Caki2 (cell line): Measurements from ENCODE around the gene UTS2R. TPM values are rescaled to one million over a fixed set of nuclear protein-coding genes. Genes with fewer than 3 reads are reported as not detected.
"Not testable (repeated sequence)": the region's sequence is repeated elsewhere in the genome, so short reads cannot be mapped to it uniquely, and the experiment has no call there.

Experiments
- DNase-seq: peaks from one replicate; pipeline ENCODE4 v3.0.0-alpha.2; 2015; ENCODE audit warnings: low read depth
- in situ Hi-C: cut with HindIII; loops from 2 replicates; pipeline ENCODE4 v1.10.0; 2016; ENCODE audit warnings: low sequenced_read_pairs, low pct_unique_long_range_greater_than_20kb, mixed read lengths
- total RNA-seq: library from RNA; depleted of rRNA; stranded (reverse); fragments of >200 nt; shearing (Covaris generic); gene quantifications from 2 replicates; pipeline ENCODE4 v1.2.3, GENCODE V29; 2014; ENCODE audit warnings: low replicate concordance

The UTS2R gene
- total RNA-seq, 1 experiment from 2014 or later, result not detected

DNA sequence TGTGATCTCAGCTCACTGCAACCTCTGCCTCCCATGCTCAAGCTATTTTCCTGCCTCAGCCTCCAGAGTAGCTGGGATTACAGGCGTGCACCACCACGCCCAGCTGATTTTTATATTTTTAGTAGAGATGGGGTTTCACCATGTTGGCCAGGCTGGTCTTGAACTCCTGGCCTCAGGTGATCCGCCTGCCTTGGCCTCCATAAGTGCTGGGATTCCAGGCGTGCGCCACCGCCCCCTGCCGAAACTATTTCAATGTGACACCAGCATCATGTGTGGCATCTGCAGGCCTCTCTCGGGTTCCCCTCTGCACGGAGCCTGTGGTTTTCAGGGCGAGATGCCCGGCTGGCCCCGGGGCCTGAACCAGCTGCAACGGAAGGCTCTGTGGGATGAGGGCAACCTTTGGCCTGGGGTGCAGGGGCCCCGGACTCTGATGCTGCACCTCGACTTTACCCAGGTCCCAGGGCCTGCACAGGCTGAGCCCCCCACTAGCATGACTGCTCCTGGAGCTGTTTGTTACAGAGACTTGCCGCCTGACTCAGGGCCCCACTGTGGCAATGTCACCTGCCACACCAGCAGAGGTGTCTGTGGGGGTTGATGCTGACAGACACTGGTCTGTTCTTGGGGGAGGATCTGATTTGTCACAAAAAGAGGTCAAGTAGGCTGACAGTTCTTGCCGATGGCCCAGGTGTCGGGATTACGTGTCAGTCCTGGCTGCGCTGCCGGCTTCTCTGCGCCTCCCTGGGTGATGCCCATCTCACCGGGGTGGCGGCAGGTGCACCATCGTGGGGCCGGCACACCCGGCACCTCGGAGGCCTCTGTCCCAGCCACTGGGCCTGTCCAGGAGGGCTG is 21.2 kb upstream of the UTS2R start:
- DNase-seq, result no peak
- in situ Hi-C loops, result no loop called here

DNA sequence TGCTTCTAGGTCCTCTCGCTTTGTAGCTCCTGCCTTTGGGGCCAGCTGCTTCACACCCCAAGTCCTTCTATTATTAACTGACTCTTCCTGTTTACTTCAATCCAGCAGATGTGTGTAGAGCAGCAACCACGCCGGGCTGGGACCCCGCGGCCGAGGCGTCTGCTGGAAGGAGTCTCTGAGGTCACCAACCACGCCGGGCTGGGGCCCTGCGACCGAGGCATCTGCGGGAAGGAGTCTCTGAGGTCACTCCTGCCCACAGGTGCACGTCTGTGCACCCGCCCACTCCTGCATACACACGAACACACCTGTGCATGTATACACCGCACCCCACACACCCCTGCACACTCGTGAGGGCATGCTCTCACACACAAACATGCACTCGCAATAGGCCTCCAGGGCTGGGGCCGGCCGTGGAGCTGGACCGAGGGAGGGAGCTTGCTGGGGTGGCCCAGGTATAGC is 20.3 kb upstream of the UTS2R start:
- in situ Hi-C loops, result no loop called here
- no peak for DNase-seq

DNA sequence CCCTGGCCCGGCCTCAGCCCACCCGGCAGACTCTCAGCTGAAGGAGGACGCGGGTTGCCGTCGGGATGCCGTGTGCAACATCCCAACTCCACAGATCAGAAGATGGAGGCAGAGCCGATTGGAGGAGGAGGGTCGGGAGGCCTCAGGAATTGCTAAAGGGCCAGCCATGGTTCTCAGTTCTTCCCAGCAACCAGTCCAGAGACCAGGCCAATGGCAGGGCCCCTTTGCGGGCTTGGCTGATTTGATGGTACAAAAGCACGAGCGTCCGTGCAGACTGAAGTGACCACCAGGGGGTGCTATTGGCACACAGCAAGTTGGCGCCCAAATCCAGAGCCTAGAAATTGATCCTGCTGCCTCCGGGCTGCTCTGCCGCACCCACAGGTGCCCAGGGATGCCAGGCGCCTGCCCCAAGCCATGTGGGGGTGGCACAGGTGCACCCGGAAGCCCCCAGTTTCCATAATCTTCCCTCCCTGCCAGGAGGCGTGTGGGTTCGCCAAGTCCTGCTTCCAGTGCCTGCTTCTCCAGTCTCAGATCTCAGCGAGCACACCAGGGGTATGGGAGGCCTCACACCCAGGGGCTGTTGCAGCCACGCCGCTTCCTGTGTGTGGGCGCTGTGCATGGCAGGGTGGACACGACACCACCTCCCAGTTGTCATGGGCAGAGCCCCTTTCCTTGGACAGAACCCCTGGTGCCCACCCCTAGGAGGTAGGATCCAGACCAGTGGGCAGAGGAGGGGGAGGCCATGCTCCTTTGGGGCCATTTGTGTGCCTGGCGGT is 19.7 kb upstream of the UTS2R start:
- in situ Hi-C loops, result no loop called here
- peak; percentile 70 for DNase-seq

DNA sequence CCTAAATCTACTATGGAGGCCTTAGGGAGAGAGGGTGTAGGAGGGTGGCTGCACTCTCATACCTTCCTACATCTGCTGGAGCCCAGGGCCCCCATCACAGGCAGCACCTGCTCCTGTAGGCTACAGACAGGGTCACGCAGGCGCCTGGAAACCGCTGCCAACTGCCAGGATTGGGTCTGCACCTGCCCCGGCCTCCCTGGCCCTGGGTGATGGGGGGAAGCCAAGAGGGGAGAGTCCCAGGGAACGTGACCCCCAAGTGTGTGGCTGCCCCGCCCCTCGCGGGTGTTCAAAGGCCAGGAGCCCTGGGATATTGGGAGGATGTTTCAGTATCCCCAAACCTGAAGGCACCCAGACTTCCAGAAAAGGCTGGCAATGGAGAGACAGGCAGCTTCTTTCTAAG is 18.1 kb upstream of the UTS2R start:
- DNase-seq, result no peak
- in situ Hi-C loops, result no loop called here

DNA sequence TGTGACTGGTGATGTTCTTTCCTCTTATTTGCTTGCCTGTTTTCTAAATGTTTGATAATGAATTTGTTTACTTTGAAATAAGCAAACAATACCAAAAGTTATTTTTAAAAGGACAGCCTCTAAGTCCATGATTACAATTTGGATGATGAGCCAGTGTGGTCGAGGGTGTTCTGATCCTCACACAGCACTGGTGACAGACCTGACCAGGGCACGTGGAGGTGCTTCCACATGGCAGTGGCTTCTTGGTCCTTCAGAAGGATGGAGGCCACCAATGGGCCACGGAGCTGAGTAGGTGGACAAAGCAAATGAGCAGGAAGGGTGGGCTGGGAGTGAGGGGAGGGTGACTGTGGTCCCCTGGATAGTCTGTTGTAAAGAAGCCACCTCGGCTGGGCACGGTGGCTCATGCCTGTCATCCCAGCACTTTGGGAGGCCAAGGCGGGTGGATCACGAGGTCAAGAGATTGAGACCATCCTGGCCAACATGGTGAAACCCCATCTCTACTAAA is 16.7 kb upstream of the UTS2R start:
- in situ Hi-C loops, result no loop called here

DNA sequence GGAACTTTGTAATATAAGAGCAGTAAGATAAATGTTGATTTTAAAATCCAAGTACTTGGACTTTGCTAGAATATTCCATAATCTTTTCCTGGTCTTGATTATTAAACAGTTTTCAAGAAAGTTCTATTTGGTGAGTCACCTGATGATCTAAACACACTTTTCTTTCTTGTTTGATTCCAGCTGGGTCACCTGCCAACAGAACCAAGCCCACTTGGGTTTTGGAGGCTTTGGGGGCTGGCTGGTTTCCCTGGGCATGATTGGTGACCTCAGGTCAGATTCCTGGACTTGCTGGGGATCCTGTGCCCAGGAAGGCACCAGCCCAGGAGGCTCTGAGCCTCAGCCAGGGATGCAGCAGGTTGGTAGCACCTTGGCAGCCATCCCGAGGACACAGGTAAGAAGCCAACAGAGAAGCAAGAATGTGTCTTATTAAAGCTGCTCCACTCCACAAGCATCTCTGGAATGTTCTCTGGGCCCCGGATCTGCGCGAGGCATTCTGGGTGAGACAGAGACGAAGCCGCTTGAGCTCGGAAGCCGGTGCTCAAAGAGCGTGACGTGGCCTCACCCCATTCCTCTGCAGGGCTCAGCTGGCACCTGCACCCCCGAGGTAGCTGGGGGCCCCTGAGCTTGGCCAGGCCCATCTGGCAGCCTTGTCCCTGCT is 15.7 kb upstream of the UTS2R start:
- in situ Hi-C loops, result no loop called here
- DNase-seq, result no peak

More for the DNA sequence above, 16.7 kb upstream of the UTS2R start:
- no peak for DNase-seq

DNA sequence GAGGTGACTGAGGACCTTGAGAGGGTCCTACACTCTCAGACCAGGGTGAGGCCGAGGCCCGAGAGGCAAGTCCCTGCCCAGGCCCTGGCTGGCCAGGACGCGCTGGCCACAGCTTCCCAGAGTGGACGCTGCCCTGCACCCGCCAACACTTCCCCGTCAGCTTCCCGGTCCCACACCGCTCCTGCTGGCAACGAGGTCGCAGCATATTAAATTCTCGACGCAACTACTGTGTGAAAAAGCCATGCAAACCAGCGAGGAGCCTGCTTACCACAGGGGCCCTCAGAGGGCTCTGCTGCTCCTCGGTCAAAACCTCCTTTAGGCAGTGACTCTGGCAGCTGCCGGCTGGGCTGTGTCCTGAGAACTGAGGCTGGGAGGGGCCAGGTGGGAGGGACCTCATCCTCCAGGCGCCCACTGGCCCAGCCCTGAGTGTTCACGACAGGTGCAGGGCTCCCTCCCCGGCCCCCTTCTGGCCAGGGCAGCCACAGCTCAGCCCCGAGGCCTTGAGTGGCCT is 14.7 kb upstream of the UTS2R start:
- in situ Hi-C loops, result no loop called here
- no peak for DNase-seq

DNA sequence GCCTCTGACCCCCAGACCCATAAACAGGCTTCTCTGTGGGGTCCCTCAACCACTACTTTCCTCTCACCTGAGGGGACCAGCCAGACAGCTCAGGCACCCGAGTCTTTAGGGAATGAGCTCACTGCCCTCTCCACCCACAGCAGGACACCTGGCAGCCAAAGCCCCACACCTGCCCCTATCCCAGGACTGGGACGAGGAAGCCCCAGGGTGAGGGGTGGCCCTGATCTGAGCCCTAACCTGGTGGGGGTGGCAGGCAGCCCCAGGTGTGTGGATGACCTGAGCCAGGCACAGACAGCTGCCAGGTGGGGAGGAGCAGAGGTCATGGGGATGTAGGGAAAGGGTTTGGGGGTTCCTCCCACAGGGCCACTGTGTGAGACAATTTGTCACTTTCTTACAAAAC is 14.2 kb upstream of the UTS2R start:
- no peak for DNase-seq
- in situ Hi-C loops, result no loop called here

DNA sequence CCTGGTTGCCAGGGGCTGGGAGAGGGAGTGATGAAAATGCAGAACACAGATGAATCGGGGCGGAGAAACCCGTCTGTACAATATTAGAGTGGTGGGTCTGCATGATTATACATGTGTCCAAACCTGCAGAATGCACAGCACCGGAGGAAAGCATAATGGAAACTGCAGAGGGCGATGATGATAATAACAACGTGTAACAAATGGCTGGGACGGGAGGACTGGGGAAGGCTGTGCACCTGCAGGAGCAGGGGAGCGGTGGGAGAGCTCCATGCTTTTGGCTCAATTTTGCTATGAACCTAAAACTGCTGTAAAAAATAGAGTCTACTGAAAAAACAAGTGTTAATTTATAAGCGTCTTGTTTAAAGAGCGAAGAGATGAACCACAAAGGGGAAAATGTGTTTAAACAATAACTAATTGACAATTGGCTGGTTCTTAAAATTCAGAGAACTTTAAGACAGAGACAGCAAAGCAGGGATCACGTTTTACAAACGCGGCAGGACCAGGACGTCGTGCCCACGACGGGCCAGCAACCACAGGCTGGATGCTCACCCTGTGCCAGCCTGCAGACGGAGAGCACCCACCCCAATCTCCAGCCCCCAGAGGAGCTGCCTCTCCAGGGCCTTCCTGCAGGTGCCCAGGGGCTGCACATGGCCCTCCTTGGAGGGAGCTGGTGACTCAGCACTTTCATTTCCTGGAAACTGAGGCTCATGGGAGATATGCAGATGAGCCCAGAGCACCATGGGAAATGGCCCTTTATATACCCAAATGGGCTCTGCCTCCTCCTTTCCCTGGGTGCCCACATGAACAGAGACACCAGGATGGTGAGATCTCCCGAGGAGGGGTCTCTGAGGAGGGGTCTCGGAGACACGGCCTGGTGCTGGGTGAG is 12.9 kb upstream of the UTS2R start, which contains the start of gene TEX19:
Gene TEX19 (plus strand): TSS at position 783 of the 886 bp plus-strand sequence. CDS start 2,904 bp downstream, outside the sequence.
- no peak for DNase-seq
- in situ Hi-C loops, result no loop called here

DNA sequence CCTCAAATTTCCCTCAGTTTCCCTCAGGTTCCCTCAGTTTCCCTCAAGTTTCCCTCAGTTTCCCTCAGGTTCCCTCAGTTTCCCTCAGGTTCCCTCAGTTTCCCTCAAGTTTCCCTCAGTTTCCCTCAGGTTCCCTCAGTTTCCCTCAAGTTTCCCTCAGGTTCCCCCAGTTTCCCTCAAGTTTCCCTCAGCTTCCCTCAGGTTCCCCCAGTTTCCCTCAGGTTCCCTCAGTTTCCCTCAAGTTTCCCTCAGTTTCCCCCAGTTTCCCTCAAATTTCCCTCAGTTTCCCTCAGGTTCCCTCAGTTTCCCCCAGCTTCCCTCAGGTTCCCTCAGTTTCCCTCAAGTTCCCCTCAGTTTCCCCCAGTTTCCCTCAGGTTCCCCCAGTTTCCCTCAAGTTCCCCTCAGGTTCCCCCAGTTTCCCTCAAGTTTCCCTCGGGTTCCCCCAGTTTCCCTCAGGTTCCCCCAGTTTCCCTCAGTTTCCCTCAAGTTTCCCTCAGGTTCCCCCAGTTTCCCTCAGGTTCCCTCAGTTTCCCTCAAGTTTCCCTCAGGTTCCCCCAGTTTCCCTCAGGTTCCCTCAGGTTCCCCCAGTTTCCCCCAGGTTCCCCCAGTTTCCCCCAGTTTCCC is 12.0 kb upstream of the UTS2R start:
- DNase-seq, in situ Hi-C loops: not testable (repeated sequence)

DNA sequence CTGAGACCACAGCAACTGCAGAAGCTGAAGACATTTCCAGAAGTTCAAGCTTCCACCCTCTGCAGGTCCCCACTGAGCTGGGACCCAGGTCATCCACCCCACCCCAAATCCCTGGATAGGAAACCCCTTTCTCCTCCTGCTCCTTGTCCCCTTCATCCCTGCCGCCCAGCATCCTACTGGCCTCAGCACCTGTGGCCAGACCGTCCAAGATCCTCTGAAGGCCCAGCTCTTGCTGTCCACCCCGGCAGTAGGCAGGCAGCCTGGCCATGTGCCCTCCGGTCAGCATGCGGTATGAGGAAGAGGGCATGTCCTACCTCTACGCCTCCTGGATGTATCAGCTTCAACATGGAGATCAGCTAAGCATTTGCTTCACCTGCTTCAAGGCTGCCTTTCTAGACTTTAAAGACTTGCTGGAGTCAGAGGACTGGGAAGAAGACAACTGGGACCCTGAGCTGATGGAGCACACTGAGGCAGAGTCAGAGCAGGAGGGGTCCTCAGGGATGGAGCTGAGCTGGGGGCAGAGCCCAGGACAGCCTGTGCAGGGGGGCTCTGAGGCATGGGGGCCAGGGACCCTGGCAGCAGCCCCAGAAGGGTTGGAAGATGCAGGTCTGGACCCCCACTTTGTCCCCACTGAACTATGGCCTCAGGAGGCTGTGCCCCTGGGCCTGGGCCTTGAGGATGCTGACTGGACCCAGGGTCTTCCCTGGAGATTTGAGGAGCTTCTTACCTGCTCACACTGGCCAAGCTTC is 9.5 kb upstream of the UTS2R start:
- no peak for DNase-seq
- in situ Hi-C loops, result no loop called here

DNA sequence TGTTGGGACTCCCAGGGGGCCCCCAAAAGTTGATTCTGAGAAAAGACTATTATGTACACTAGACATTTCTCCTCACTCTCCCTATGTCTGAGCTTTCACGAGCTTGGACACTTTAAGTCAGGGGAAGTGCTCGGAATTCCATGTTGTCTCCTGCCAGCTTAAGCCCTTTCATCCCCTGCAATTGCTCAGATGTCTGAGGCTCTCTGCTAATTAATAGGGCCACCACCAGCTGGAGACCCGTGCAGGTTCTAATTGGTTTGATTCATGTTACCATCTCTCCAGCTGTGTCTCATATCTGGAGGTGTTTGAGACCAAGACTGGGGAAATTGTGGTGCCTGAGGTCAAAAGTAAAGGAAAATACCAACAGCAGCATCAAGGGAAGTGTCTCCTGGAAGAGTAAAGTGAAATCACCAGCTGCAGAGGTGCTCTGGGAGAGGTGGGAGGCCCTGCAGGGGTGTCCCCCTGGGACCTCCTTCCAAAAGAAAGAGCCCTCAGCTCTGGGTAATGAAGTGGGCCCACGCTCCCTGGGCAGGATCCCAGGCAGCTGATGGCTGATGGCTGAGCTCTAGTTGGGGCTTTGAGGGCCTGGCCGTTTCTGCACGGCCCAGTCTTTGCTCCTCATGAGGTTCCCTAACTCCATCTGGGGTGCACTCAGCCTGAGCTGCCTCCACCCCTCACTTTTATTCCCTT is 5.8 kb upstream of the UTS2R start:
- in situ Hi-C loops, result no loop called here
- DNase-seq, result no peak

DNA sequence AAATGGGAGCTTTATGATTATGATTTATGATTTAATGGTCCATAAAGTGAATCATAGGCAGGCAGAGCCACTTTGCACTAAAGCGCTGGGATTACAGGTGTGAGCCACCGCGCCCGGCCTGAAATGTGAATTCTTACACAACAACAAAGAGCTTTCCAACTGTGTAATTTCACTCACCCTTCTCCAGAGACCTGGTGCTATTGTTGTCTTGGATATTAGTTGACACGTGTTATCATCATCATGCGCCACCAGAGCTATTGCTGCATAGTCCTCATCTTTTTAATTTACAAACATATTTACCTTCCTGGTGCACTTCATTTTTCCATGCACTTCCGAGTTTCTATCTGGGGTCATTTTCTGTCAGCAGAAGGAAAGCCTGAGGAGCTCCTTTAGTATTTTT is 4.8 kb upstream of the UTS2R start:
- in situ Hi-C loops, result no loop called here
- no peak for DNase-seq

DNA sequence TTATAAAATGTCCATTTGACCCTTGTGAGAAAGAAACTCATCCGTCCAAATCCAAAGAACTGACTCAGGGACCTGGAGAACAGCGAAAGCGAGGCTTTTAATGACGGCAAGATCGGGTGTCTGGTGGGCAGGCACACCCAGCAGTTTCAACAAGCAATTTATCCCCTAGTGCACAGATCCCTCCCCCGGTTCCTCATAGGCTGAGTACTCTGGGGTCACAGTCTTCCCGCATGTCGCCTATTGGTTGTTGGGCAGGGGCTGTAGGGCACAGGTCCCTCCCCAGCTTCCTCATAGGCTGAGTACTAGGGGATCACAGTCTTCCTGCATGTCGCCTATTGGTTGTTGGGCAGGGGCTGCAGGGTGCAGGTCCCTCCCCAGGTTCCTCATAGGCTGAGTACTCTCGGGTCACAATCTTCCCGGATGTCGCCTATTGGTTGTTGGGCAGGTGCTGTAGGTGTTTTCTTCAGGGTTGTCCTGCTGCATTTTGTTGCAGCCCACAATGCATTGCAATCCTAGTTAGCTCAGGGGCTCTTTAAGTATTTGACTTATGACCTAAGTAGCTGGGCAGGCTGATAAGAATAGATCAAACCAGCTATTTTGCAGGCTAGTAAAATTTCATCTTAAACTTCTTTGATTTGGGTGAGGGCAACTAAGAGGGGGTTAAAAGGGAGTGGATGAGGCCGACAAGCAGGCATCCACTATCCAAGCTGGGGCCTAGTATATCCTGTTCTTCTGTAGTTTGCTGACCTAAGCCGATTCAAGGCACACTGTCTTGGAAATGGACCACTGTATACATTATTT is 3.6 kb upstream of the UTS2R start:
- in situ Hi-C loops, result no loop called here
- DNase-seq, result peak; percentile 93

DNA sequence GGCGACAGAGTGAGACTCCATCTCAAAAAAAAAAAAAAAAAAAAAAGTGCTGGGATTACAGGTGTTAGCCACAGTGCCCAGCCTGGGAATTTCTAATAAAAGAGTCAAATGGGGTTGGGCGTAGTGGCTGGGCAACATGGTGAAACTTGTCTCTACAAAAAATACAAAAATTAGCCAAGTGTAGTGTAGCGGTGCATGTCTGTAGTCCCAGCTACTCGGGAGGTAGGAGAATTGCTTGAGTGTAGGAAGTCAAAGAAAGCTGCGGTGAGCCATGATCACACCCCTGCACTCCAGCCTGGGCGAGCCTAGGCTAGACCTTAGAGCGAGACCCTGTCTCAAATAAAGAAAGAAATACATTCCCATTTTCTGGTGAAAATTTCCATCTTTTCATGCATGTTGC is 2.4 kb upstream of the UTS2R start:
- no peak for DNase-seq
- in situ Hi-C loops, result no loop called here
